CD4-positive, alpha-beta T cell (primary cell): ENCODE data around the gene ZNF185. TPM values are rescaled to one million over a fixed set of nuclear protein-coding genes. Genes with fewer than 3 reads are reported as not detected.
A peak's percentile ranks its signal among the peaks of the same experiment; 100 is the strongest.

Source experiments
- ATAC-seq: fragments of 200-7000 bp; cut with Tn5 transposase; one replicate; pipeline ENCODE4 v1.10.0; 2022; ENCODE audit warnings: mild to moderate bottlenecking; ENCODE audit not compliant: poor library complexity
- CTCF ChIA-PET: fragments of 350-600 bp; sonication (Branson Sonifier 250); formaldehyde crosslinking; loops from one replicate; lab custom pipeline; 2021; ENCODE audit warnings: antibody characterized with exemption, inconsistent platforms; lab: Charles Lee
- POLR2A ChIA-PET: fragments of 350-600 bp; sonication (Branson Sonifier 250); formaldehyde crosslinking; loops from one replicate; lab custom pipeline; 2021; ENCODE audit warnings: antibody characterized with exemption, inconsistent platforms; lab: Charles Lee
- DNase-seq, 14 experiments: peaks; one replicate each; pipeline ENCODE4 v3.0.0-alpha.2; 2013 to 2020; ENCODE audit warnings: mixed read lengths in 2 of 14
- H3K27ac ChIP-seq, 2 donors: one replicate each; pipeline versions ENCODE4 v1.5.1 to v1.7.0; 2013; ENCODE audit warnings: low read length in 2 of 2, low read depth in 1 of 2, mild to moderate bottlenecking in 1 of 2
- H3K27me3 ChIP-seq, 2 experiments: 1 replicate in 1 of 2; 2 replicates in 1 of 2; pipeline versions ENCODE4 v1.6.1 to v1.7.0; 2013; ENCODE audit warnings: low read length in 2 of 2, control low read depth in 1 of 2, mild to moderate bottlenecking in 1 of 2, moderate library complexity in 1 of 2; ENCODE audit not compliant: insufficient read depth in 2 of 2, control insufficient read depth in 1 of 2
- H3K36me3 ChIP-seq: one replicate; pipeline ENCODE4 v1.6.1; 2013; ENCODE audit warnings: low read length, control low read depth; ENCODE audit not compliant: insufficient read depth
- H3K4me1 ChIP-seq: one replicate; pipeline ENCODE4 v1.6.1; 2013; ENCODE audit warnings: low read length, control low read depth; ENCODE audit not compliant: insufficient read depth
- H3K4me3 ChIP-seq: one replicate; pipeline ENCODE4 v1.5.1; 2013; ENCODE audit warnings: mild to moderate bottlenecking, low read length, moderate library complexity
- H3K9me3 ChIP-seq, 2 experiments: 1 replicate in 1 of 2; 2 replicates in 1 of 2; pipeline versions ENCODE4 v1.6.1 to v1.7.0; 2013; ENCODE audit warnings: low read length in 2 of 2, mild to moderate bottlenecking in 2 of 2, control low read depth in 1 of 2, moderate library complexity in 1 of 2; ENCODE audit not compliant: control insufficient read depth in 1 of 2, insufficient read depth in 1 of 2
- H3K27ac Mint-ChIP-seq: one replicate; pipeline ENCODE4 v1.8.0; 2020; ENCODE audit warnings: mixed read lengths
- H3K27me3 Mint-ChIP-seq: one replicate; pipeline ENCODE4 v1.8.0; 2021; ENCODE audit warnings: mixed read lengths
- H3K36me3 Mint-ChIP-seq: one replicate; pipeline ENCODE4 v1.8.0; 2021; ENCODE audit warnings: low read depth, mixed read lengths
- H3K4me1 Mint-ChIP-seq: one replicate; pipeline ENCODE4 v1.8.0; 2021; ENCODE audit warnings: low read depth, mixed read lengths
- H3K4me3 Mint-ChIP-seq: one replicate; pipeline ENCODE4 v1.8.0; 2020; ENCODE audit warnings: mild to moderate bottlenecking, mixed read lengths
- H3K9me3 Mint-ChIP-seq: one replicate; pipeline ENCODE4 v1.8.0; 2020; ENCODE audit warnings: mixed read lengths
- CTCF ChIP-seq: fragments of 200-600 bp; IDR thresholded peaks from one replicate; pipeline ENCODE4 v1.8.0; 2022; ENCODE audit warnings: antibody characterized with exemption, mild to moderate bottlenecking
- intact Hi-C, 2 experiments: fragments of 100-400 bp; cut with DNase I in 1 of 2; cut with micrococcal nuclease in 1 of 2; formaldehyde crosslinking; loops; one replicate each; pipeline versions ENCODE4 v1.15.1 to v1.9.0; 2023 to 2025; cut with DNase I, micrococcal nuclease
- total RNA-seq, 174 experiments: library from RNA in 2 of 174; stranded (reverse) in 2 of 174; gene quantifications; one replicate each; pipeline ENCODE4 v1.2.3 and lab custom pipeline; 2021 to 2026

ZNF185 gene
- total RNA-seq, 2 experiments from 2014 or later: 1.4 to 1.5 TPM

DNA sequence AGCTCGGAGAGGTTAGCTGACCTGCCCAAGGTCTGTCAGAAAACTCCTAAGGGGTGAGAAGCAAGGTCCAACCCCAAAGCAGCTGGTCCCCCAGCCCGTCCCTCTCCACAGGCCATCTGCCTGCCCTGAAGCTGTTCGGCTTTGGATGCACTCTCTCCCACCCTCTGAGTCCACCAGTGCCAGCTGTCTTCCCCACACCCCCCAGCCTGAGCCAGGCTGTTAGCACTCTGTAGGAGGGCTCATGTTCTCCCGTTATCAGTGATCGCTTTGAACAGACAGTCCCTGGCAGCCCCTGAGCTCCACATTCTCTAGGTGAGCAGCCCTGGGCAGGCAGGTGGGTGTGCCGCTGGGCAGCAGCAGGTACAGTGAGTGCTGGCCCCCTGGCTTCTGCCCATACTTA lies 16.0 kb downstream of the ZNF185 start:
- no peak for TF ChIP-seq CTCF
- no peak overlapping the region for H3K27ac Mint-ChIP-seq
- H3K4me1 ChIP-seq: no peaks in the 10 kb centered on the region
- no peak overlapping the region for H3K27ac ChIP-seq
- H3K36me3 Mint-ChIP-seq: no peaks in the 10 kb centered on the region
- H3K9me3 ChIP-seq: no peaks in the 10 kb centered on the region
- H3K27me3 ChIP-seq: no peaks in the 10 kb centered on the region
- ChIA-PET CTCF (no interaction called here), POLR2A (no interaction called here)
- H3K36me3 ChIP-seq: no peaks in the 10 kb centered on the region
- intact Hi-C loops: no loop called here
- ATAC-seq (no peak), DNase-seq (no peak)
- no peaks in the 10 kb centered on the region for H3K4me1 Mint-ChIP-seq
- no peaks in the 10 kb centered on the region for H3K27me3 Mint-ChIP-seq
- H3K4me3 ChIP-seq: no peak overlapping the region
- H3K4me3 Mint-ChIP-seq: no peak overlapping the region
- no peaks in the 10 kb centered on the region for H3K9me3 Mint-ChIP-seq

GRCh38 chrX:152915541-152916241 lies 17.8 kb downstream of the ZNF185 start:
- Histone ChIP-seq H3K4me1 (no peaks in the 10 kb centered on the region), H3K36me3 (no peaks in the 10 kb centered on the region), H3K27ac (no peak overlapping the region), H3K27me3 (no peaks in the 10 kb centered on the region), H3K4me3 (no peak overlapping the region), H3K9me3 (no peaks in the 10 kb centered on the region)
- no peak overlapping the region for H3K27ac Mint-ChIP-seq
- peak; percentile 41 for ATAC-seq
- H3K4me3 Mint-ChIP-seq: no peak overlapping the region
- intact Hi-C loops: no loop called here
- TF ChIP-seq CTCF: no peak
- peak in 2 of 14 experiments; percentile 33 to 42 for DNase-seq
- no peaks in the 10 kb centered on the region for H3K9me3 Mint-ChIP-seq
- CTCF ChIA-PET: no interaction called here
- no peaks in the 10 kb centered on the region for H3K4me1 Mint-ChIP-seq
- POLR2A ChIA-PET: no interaction called here
- H3K36me3 Mint-ChIP-seq: no peaks in the 10 kb centered on the region
- H3K27me3 Mint-ChIP-seq: no peaks in the 10 kb centered on the region

GRCh38 chrX:152917656-152918579 lies 20.1 kb downstream of the ZNF185 start:
- no peak overlapping the region for H3K4me3 ChIP-seq
- CTCF ChIA-PET: no interaction called here
- H3K36me3 Mint-ChIP-seq: no peaks in the 10 kb centered on the region

More at GRCh38 chrX:152917656-152918579, 20.1 kb downstream of the ZNF185 start:
- Mint-ChIP-seq H3K4me3 (no peak overlapping the region), H3K4me1 (no peaks in the 10 kb centered on the region), H3K9me3 (no peaks in the 10 kb centered on the region), H3K27ac (no peak overlapping the region), H3K27me3 (no peaks in the 10 kb centered on the region)
- ATAC-seq: no peak
- POLR2A ChIA-PET: no interaction called here
- no peaks in the 10 kb centered on the region for H3K36me3 ChIP-seq
- TF ChIP-seq CTCF: no peak
- no peaks in the 10 kb centered on the region for H3K9me3 ChIP-seq
- no peaks in the 10 kb centered on the region for H3K27me3 ChIP-seq
- no peaks in the 10 kb centered on the region for H3K4me1 ChIP-seq
- intact Hi-C loops: no loop called here
- H3K27ac ChIP-seq: no peak overlapping the region
- DNase-seq: no peak
